ENCODE data around the gene NAB1. TPM values are rescaled to one million over a fixed set of nuclear protein-coding genes. Genes with fewer than 3 reads are reported as not detected.

NAB1 gene
- total RNA-seq, 1 donor from 2014 or later: 12.2 TPM

DNA sequence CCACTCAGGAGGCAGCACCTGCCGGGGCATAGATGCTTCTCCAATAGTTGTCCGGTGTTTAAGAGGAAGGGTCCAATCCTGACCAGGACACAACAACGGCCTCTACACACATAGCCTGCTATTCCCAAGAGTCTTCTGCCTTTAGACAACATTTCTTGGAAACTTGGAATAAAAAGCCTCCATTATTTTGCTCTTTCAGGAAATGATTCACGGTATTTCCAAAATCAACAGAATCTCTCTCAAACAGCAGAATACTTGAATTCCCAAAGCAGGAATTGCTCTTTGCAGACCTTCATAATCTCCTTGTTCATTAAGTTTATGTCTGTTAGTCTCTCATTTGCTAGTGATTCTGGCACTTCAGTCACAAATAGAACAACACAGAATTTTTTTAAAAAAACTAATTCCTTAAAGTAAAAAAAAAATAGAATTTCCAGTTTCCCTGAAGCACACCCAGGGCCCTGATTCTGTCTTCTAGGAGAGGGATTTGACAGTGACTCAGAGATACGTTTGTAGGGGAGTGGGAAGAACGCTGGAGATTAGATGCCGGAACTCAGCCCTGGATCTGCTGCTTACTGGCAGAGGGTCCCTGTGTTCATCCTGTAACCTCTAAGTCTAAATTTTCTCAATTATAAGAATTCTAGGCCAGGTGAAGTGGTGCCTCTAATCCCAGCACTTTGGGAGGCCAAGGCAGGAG is 74.7 kb downstream of the NAB1 start:
- H3K9me3 Mint-ChIP-seq (ENCODE audit: unreplicated experiment): no peaks in the 10 kb centered on the region
- H3K27ac Mint-ChIP-seq (ENCODE audit: unreplicated experiment): no peak overlapping the region
- H3K36me3 Mint-ChIP-seq (ENCODE audit: unreplicated experiment): no peaks in the 10 kb centered on the region
- peaks cover 6% of the 10 kb centered on the region for H3K4me1 Mint-ChIP-seq (ENCODE audit: low read depth, unreplicated experiment)
- no peak for DNase-seq
- H3K4me3 Mint-ChIP-seq (ENCODE audit: unreplicated experiment): no peak overlapping the region
- no peaks in the 10 kb centered on the region for H3K27me3 Mint-ChIP-seq (ENCODE audit: unreplicated experiment)
- TF ChIP-seq, protein P1, sequence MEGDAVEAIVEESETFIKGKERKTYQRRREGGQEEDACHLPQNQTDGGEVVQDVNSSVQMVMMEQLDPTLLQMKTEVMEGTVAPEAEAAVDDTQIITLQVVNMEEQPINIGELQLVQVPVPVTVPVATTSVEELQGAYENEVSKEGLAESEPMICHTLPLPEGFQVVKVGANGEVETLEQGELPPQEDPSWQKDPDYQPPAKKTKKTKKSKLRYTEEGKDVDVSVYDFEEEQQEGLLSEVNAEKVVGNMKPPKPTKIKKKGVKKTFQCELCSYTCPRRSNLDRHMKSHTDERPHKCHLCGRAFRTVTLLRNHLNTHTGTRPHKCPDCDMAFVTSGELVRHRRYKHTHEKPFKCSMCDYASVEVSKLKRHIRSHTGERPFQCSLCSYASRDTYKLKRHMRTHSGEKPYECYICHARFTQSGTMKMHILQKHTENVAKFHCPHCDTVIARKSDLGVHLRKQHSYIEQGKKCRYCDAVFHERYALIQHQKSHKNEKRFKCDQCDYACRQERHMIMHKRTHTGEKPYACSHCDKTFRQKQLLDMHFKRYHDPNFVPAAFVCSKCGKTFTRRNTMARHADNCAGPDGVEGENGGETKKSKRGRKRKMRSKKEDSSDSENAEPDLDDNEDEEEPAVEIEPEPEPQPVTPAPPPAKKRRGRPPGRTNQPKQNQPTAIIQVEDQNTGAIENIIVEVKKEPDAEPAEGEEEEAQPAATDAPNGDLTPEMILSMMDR (IDR thresholded peaks at IDR 0.05; ENCODE audit: partially characterized antibody, unreplicated experiment): no peak

- Mint-ChIP-seq H3K36me3 (ENCODE audit: unreplicated experiment) (no peaks in the 10 kb centered on the region), H3K4me3 (ENCODE audit: unreplicated experiment) (no peak overlapping the region), H3K27ac (ENCODE audit: unreplicated experiment) (no peak overlapping the region), H3K4me1 (ENCODE audit: low read depth, unreplicated experiment) (no peaks in the 10 kb centered on the region), H3K9me3 (ENCODE audit: unreplicated experiment) (no peaks in the 10 kb centered on the region), H3K27me3 (ENCODE audit: unreplicated experiment) (no peaks in the 10 kb centered on the region)
- no peak for DNase-seq
- TF ChIP-seq, protein P1 (IDR thresholded peaks at IDR 0.05; ENCODE audit: partially characterized antibody, unreplicated experiment): no peak
Measured at GRCh38 chr2:190726255-190726654, 77.4 kb downstream of the NAB1 start.

DNA sequence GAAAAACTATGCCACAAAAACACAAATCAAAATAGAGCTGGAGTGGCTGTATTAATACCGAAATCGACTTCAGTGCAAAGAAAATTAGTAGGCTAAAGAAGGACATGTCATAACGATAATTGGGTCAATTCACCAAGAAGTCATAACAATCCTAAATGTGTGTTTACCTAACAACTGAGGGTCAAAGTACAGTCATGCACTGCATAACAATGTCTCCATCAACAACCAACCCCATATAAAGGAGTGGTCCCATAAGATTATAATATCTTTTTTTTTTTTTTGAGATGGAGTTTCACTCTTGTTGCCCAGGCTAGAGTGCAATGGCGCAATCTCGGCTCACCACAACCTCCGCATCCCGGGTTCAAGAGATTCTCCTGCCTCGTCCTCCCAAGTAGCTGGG is 87.5 kb downstream of the NAB1 start:
- no peaks in the 10 kb centered on the region for H3K4me1 Mint-ChIP-seq (ENCODE audit: low read depth, unreplicated experiment)
- no peaks in the 10 kb centered on the region for H3K27me3 Mint-ChIP-seq (ENCODE audit: unreplicated experiment)
- H3K36me3 Mint-ChIP-seq (ENCODE audit: unreplicated experiment): no peaks in the 10 kb centered on the region
- TF ChIP-seq, protein P1 (IDR thresholded peaks at IDR 0.05; ENCODE audit: partially characterized antibody, unreplicated experiment): no peak
- H3K9me3 Mint-ChIP-seq (ENCODE audit: unreplicated experiment): no peaks in the 10 kb centered on the region
- H3K27ac Mint-ChIP-seq (ENCODE audit: unreplicated experiment): no peak overlapping the region
- no peak overlapping the region for H3K4me3 Mint-ChIP-seq (ENCODE audit: unreplicated experiment)
- DNase-seq: no peak

DNA sequence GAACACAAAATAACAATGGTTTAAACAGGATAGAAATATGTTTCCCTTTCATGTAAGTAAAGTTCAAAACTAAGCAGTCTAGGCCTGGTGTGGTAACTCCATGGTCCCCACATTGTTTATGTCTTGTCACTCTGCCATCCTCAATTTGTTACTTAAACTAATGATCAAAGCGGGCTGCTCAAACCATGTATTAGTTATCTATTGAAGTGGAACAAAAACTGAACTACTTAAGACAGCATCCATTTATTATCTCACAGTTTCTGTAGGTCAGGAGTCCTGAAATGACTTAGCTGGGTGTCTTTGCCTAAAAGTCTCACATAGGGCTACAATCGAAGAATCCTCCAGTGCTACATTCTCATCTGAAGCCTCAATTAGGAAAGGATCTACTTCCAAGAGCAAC is 91.6 kb downstream of the NAB1 start:
- H3K27ac Mint-ChIP-seq (ENCODE audit: unreplicated experiment): no peak overlapping the region
- no peaks in the 10 kb centered on the region for H3K27me3 Mint-ChIP-seq (ENCODE audit: unreplicated experiment)
- no peak overlapping the region for H3K4me3 Mint-ChIP-seq (ENCODE audit: unreplicated experiment)
- no peak for DNase-seq
- TF ChIP-seq, protein P1 (IDR thresholded peaks at IDR 0.05; ENCODE audit: partially characterized antibody, unreplicated experiment): no peak
- no peaks in the 10 kb centered on the region for H3K4me1 Mint-ChIP-seq (ENCODE audit: low read depth, unreplicated experiment)
- no peaks in the 10 kb centered on the region for H3K36me3 Mint-ChIP-seq (ENCODE audit: unreplicated experiment)
- no peaks in the 10 kb centered on the region for H3K9me3 Mint-ChIP-seq (ENCODE audit: unreplicated experiment)

Other genes with a start within 250 kb of the NAB1 start
- gene MFSD6, start 240.7 kb upstream of the NAB1 start, total RNA-seq (ENCODE audit: unreplicated experiment): 31.0 TPM
- gene NEMP2, start 114.4 kb upstream of the NAB1 start, total RNA-seq (ENCODE audit: unreplicated experiment): 2.1 TPM
- 120 TPM for gene GLS, start 231.7 kb downstream of the NAB1 start, total RNA-seq (ENCODE audit: unreplicated experiment)